ACC112 (cell line): ENCODE data around the gene ADCY10.
"Not testable (repeated sequence)": the region's sequence is repeated elsewhere in the genome, so short reads cannot be mapped to it uniquely, and the experiment has no call there.

Experiments
- H2AFZ ChIP-seq: fragments of 200-600 bp; sonication (generic); one replicate; pipeline ENCODE4 v1.6.0; 2017; ENCODE audit warnings: antibody characterized with exemption, low read length; ENCODE audit not compliant: unreplicated experiment
- H3K27ac ChIP-seq: fragments of 200-600 bp; sonication (generic); 2 replicates; pipeline ENCODE4 v1.5.1; 2014; ENCODE audit warnings: low read depth, mild to moderate bottlenecking, antibody characterized with exemption, low read length, moderate library complexity
- H3K27me3 ChIP-seq: fragments of 200-600 bp; sonication (generic); 2 replicates; pipeline ENCODE4 v1.6.1; 2014; ENCODE audit warnings: mild to moderate bottlenecking, antibody characterized with exemption, low read length, moderate library complexity, mixed read lengths; ENCODE audit not compliant: insufficient read depth
- H3K36me3 ChIP-seq: fragments of 200-600 bp; sonication (generic); 2 replicates; pipeline ENCODE4 v1.6.1; 2016; ENCODE audit warnings: mild to moderate bottlenecking, antibody characterized with exemption, low read length, moderate library complexity, mixed read lengths; ENCODE audit not compliant: insufficient read depth
- H3K4me1 ChIP-seq: fragments of 200-600 bp; sonication (generic); one replicate; pipeline ENCODE4 v1.6.1; 2016; ENCODE audit warnings: low read length, mixed read lengths; ENCODE audit not compliant: insufficient read depth, unreplicated experiment, control insufficient read depth
- H3K4me3 ChIP-seq: fragments of 200-600 bp; sonication (generic); 2 replicates; pipeline ENCODE4 v1.5.1; 2014; ENCODE audit warnings: mild to moderate bottlenecking, low read depth, low read length
- H3K79me2 ChIP-seq: fragments of 200-600 bp; sonication (generic); one replicate; pipeline ENCODE4 v1.6.0; 2016; ENCODE audit warnings: low read length; ENCODE audit not compliant: control insufficient read depth, unreplicated experiment, insufficient read depth

ADCY10 gene

DNA sequence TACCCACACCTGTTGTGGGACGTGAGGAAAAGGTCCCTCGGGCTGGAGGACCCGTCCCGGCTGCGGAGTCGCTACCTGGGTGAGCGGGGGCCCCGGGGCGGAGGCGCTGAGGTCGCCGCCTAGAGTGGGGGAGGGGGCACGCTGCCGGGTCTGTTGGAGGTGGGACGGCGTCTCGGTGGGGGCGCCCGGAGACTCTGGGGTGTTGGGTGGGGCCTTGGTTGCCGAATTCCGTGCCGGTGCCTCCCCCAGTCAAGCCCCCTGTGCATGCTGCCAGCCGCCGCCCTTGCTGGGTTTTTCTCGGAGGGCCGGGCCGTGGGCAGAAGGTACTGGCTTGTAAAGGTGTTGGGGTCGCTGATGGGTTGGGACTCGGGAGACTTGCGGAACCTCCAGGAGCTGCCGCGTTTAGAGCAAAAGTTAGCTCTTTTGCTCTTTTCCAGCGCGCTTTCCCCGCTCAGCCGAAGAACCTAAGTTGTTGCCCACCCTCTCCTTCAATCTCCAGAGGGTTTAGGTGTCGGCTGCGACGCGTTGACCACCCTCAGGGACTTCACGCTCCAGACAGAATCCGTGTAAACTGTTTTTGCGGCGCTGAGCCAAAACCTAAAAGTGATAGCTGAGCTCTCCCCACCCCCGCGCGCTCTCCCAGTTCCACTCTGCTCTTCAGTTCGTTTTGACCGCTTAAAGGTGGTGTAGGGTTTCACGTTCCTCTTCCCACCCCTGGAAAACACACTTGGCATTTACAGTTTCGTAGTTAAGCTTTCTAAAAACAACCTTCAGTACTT lies 23.2 kb upstream of the ADCY10 start, which contains the start of gene MPC2:
Gene MPC2 (minus strand): TSS at position 143 of the 779 bp plus-strand sequence. CDS start 1,231 bp downstream, outside the sequence.
- peak within 1 kb of the TSS; percentile 68 for H2AFZ ChIP-seq
- H3K36me3 ChIP-seq: no peaks in the 10 kb centered on the region
- H3K79me2 ChIP-seq: peaks cover 75% of the 10 kb centered on the region
- H3K27me3 ChIP-seq: no peaks in the 10 kb centered on the region
- H3K4me3 ChIP-seq: peak within 1 kb of the TSS; percentile 85
- peaks cover 14% of the 10 kb centered on the region for H3K4me1 ChIP-seq
- H3K27ac ChIP-seq: peak within 1 kb of the TSS; percentile 89

- Histone ChIP-seq H3K36me3 (no peaks in the 10 kb centered on the region), H3K4me1 (peaks cover 14% of the 10 kb centered on the region), H2AFZ (peak within 1 kb of the TSS; percentile 74), H3K4me3 (peak within 1 kb of the TSS; percentile 85), H3K79me2 (peaks cover 67% of the 10 kb centered on the region), H3K27me3 (no peaks in the 10 kb centered on the region), H3K27ac (peak within 1 kb of the TSS; percentile 89)
Measured at GRCh38 chr1:167936068-167936929, 22.4 kb upstream of the ADCY10 start, which contains the start of gene DCAF6. Gene DCAF6, plus strand, starts transcription at chr1:167936683. Its CDS starts 229 bp downstream, at chr1:167936912.

DNA sequence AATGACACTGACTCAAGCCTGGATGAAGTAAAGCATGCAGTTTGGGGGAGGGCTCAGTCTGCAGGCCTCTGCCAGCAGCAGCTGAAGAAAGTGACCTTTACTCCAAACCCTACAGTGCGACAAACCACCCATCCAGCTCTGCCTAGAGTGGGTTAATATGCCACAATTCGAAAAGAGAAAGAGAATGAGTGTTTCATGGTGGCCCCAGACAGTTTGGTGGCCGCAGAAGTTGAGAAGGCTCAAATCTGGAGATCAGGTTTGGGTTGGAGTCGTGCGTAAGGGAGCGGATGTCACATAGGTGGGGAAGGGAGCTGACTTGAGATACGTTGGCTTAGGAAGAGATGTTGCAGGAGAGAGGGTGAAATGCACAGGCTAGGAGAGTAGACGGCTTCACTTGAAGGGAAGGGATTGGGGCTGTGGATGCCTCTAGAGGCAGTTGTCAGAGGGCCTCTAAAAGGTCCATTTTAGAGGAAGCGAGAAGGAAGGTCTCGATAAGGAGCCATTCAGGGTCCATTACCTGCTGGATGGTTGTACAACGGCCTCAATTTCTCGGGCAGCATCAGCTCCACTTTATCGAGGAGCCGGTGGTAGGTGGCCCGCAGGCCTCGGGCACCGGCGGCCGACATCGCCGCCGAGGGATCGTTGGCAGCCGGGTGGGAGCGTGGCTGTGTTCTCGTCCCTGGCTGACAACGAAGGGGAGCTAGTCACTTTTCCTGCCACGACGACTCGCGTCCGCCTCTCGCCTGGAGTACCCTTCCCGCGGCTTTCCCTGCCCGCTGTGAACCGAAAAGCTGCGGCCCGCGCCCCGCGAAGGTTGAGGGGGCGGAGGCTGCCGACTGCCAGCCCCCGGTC lies 21.5 kb upstream of the ADCY10 start:
- no peaks in the 10 kb centered on the region for H3K36me3 ChIP-seq
- peaks cover 65% of the 10 kb centered on the region for H3K79me2 ChIP-seq
- H3K4me3 ChIP-seq: peak overlapping the region; percentile 85
- peaks cover 14% of the 10 kb centered on the region for H3K4me1 ChIP-seq
- no peaks in the 10 kb centered on the region for H3K27me3 ChIP-seq
- peak overlapping the region; percentile 74 for H2AFZ ChIP-seq
- peak overlapping the region; percentile 89 for H3K27ac ChIP-seq

GRCh38 chr1:167934426-167935215 lies 20.7 kb upstream of the ADCY10 start:
- Histone ChIP-seq H3K27me3 (no peaks in the 10 kb centered on the region), H3K27ac (peak overlapping the region; percentile 89), H3K4me1 (peaks cover 14% of the 10 kb centered on the region), H3K36me3 (no peaks in the 10 kb centered on the region), H3K79me2 (peaks cover 63% of the 10 kb centered on the region), H2AFZ (peak overlapping the region; percentile 74), H3K4me3 (peak overlapping the region; percentile 85)

- Histone ChIP-seq H3K4me3 (peak overlapping the region; percentile 85), H3K4me1 (peaks cover 14% of the 10 kb centered on the region), H2AFZ (no peak overlapping the region), H3K36me3 (no peaks in the 10 kb centered on the region), H3K79me2 (peaks cover 59% of the 10 kb centered on the region), H3K27ac (no peak overlapping the region), H3K27me3 (no peaks in the 10 kb centered on the region)
Measured at GRCh38 chr1:167933788-167934187, 19.9 kb upstream of the ADCY10 start.

DNA sequence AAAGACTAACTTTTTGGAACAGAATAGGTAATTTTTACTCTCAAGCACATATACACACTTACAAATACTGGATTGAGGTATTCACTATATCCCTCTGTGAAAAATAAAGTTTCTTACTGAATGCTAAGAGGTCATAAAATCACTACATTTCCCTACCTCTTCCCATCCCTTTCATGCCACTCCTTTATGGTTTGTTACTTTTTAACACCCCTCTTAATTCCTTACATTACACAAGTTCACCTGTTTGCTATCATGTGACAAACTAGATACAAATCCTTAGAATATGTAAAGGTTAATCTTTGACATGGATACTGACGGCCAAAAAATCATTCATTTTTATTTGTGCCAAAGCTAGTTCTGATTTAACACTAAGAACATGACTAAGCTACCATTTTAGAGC lies 15.8 kb upstream of the ADCY10 start:
- Histone ChIP-seq H2AFZ (no peak overlapping the region), H3K27me3 (no peaks in the 10 kb centered on the region), H3K4me1 (peaks cover 10% of the 10 kb centered on the region), H3K36me3 (no peaks in the 10 kb centered on the region), H3K4me3 (no peak overlapping the region), H3K79me2 (peaks cover 54% of the 10 kb centered on the region), H3K27ac (no peak overlapping the region)

DNA sequence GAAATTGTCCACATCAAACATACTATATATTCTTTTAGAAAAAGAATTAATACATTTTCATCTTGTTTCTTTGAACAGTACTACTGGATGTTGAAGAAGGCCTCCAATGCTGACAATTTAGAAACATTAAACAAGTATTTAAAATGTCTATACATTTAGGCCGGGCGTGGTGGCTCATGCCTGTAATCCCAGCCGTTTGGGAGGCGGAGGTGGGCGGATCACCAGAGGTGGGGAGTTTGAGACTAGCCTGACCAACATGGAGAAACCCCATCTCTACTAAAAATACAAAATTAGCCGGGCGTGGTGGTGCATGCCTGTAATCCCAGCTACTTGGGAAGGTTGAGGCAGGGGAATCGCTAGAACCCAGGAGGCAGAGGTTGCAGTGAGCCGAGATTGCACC lies 15.0 kb upstream of the ADCY10 start:
- H3K4me3 ChIP-seq, H3K27ac ChIP-seq: not testable (repeated sequence)

DNA sequence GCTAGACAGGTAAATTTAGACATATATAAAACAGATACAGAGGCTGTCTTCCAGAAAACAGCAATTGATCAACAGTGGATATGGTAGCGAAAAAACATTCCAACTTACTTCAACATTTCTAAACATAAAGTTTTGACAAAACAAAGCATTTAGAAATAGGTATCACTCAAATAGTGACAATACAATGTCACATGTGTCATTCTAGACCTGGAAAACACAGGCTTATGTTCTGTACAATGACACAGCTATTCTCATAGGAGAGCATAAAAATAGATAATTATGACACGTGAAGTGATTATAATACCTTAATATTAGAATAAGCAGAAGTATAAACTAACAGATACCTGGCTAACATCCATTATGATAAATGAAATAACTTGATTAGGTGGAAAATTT lies 14.5 kb upstream of the ADCY10 start:
- Histone ChIP-seq H3K27ac (no peak overlapping the region), H3K4me3 (no peak overlapping the region), H3K79me2 (peaks cover 43% of the 10 kb centered on the region), H3K36me3 (0 out of 2 replicates have a peak, but pooled peaks cover under 1% of the 10 kb centered on the region), H2AFZ (no peak overlapping the region), H3K27me3 (no peaks in the 10 kb centered on the region), H3K4me1 (peaks cover 6% of the 10 kb centered on the region)

More for the DNA sequence above, 15.0 kb upstream of the ADCY10 start:
- H3K4me1 ChIP-seq, H2AFZ ChIP-seq, H3K27me3 ChIP-seq, H3K36me3 ChIP-seq: not testable (repeated sequence)
- peaks cover 46% of the 10 kb centered on the region for H3K79me2 ChIP-seq

DNA sequence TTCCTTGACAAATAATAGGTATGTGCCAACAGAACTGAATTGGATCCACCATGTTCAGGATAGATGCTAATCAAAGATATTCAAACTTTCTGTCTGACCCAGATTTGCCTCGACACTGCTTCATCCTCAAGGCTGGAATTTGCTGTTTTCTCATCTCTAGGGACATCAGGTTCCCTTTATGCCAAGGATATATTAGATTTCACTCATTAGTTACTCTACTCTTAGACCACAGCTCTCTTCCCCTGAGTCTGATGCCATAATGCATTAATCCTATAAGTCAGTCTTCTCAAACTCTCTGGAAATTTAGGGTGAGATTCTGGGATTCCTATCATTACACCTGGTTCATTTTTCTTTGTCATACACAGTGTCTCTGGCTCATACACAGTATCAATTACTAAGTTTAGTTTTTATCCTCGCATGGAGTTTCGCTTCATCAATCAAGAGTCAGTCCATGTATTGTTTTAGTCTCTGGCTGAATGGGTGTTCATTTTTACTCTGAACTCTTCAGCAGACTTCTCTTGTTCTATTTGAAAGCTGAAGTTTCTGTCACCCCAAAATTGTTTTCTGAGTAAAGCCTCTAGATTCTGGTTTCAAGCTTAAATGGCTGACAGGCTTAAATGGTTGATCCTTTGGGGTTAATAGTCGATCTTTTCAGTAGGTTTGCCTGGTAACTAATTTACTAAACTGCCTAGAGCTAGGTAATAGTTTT lies 13.3 kb upstream of the ADCY10 start:
- H3K79me2 ChIP-seq: peaks cover 41% of the 10 kb centered on the region
- H3K4me1 ChIP-seq: peaks cover 16% of the 10 kb centered on the region
- no peak overlapping the region for H3K27ac ChIP-seq
- peaks cover 5% of the 10 kb centered on the region; the same call in 1 of the 2 replicates for H3K36me3 ChIP-seq
- H3K27me3 ChIP-seq: no peaks in the 10 kb centered on the region
- no peak overlapping the region for H2AFZ ChIP-seq
- H3K4me3 ChIP-seq: no peak overlapping the region
